Measurements from ENCODE around the gene ACOT9. TPM values are rescaled to one million over a fixed set of nuclear protein-coding genes. Genes with fewer than 3 reads are reported as not detected.
"Not testable (repeated sequence)": the region's sequence is repeated elsewhere in the genome, so short reads cannot be mapped to it uniquely, and the experiment has no call there.

ACOT9 gene
- total RNA-seq, 3 donors from 2014 or later = 15.6 to 30.3 (median 22.8) TPM

- no peaks in the 10 kb centered on the region for H3K4me1 ChIP-seq (ENCODE audit: low read depth)
- no peaks in the 10 kb centered on the region for H3K36me3 ChIP-seq (ENCODE audit: low read depth)
- TF ChIP-seq CTCF (IDR thresholded peaks at IDR 0.05) = no peak
- intact Hi-C loops (cut with DNase I, micrococcal nuclease) = no loop called here
- no peak for DNase-seq
- H3K4me3 ChIP-seq = no peak overlapping the region
- no peaks in the 10 kb centered on the region for H3K9me3 ChIP-seq
- ATAC-seq = no peak
Observed at GRCh38 chrX:23749576-23749975, 6.5 kb upstream of the ACOT9 start.

- H3K9me3 ChIP-seq = no peaks in the 10 kb centered on the region
- TF ChIP-seq CTCF (IDR thresholded peaks at IDR 0.05) = no peak
- DNase-seq (no peak), ATAC-seq (no peak)
- H3K4me3 ChIP-seq = no peak overlapping the region
- intact Hi-C loops (cut with DNase I, micrococcal nuclease) = no loop called here
- no peaks in the 10 kb centered on the region for H3K36me3 ChIP-seq (ENCODE audit: low read depth)
- H3K4me1 ChIP-seq (ENCODE audit: low read depth) = no peaks in the 10 kb centered on the region
Observed at GRCh38 chrX:23749129-23749528, 6.1 kb upstream of the ACOT9 start.

GRCh38 chrX:23745786-23746185 is 2.7 kb upstream of the ACOT9 start:
- no peak for TF ChIP-seq CTCF (IDR thresholded peaks at IDR 0.05)
- Histone ChIP-seq H3K36me3 (ENCODE audit: low read depth) (no peaks in the 10 kb centered on the region), H3K9me3 (no peaks in the 10 kb centered on the region), H3K4me3 (no peak overlapping the region), H3K4me1 (ENCODE audit: low read depth) (no peaks in the 10 kb centered on the region)
- DNase-seq (no peak), ATAC-seq (no peak)
- intact Hi-C loops (cut with DNase I, micrococcal nuclease) = no loop called here

- H3K4me1 ChIP-seq (ENCODE audit: low read depth); ATAC-seq; H3K4me3 ChIP-seq; H3K9me3 ChIP-seq; DNase-seq; intact Hi-C loops (cut with DNase I, micrococcal nuclease); H3K36me3 ChIP-seq (ENCODE audit: low read depth): not testable (repeated sequence)
Observed at GRCh38 chrX:23743623-23743971, 521 bp upstream of the ACOT9 start.

- intact Hi-C loops (cut with DNase I, micrococcal nuclease) = no loop called here
- H3K36me3 ChIP-seq (ENCODE audit: low read depth) = no peaks in the 10 kb centered on the region
- DNase-seq (peak in 1 of 3 donors; percentile 27), ATAC-seq (peak; percentile 49)
- H3K9me3 ChIP-seq = no peaks in the 10 kb centered on the region
- TF ChIP-seq CTCF (IDR thresholded peaks at IDR 0.05) = no peak
- H3K4me1 ChIP-seq (ENCODE audit: low read depth) = no peaks in the 10 kb centered on the region
- no peak overlapping the region for H3K4me3 ChIP-seq
Observed at GRCh38 chrX:23742174-23742696, 841 bp downstream of the ACOT9 start.

- H3K36me3 ChIP-seq (ENCODE audit: low read depth) = no peaks in the 10 kb centered on the region
- intact Hi-C loops (cut with DNase I, micrococcal nuclease) = no loop called here
- H3K4me1 ChIP-seq (ENCODE audit: low read depth) = no peaks in the 10 kb centered on the region
- TF ChIP-seq CTCF (IDR thresholded peaks at IDR 0.05) = no peak
- H3K4me3 ChIP-seq = no peak overlapping the region
- DNase-seq = no peak
- ATAC-seq = no peak
- H3K9me3 ChIP-seq = no peaks in the 10 kb centered on the region
Observed at GRCh38 chrX:23737413-23737812, 5.7 kb downstream of the ACOT9 start.

Measured in mucosa of descending colon (tissue), 3 donors.